ENCODE results near the gene ROR2. TPM values are rescaled to one million over a fixed set of nuclear protein-coding genes. Genes with fewer than 3 reads are reported as not detected.
"Not testable (repeated sequence)": the region's sequence is repeated elsewhere in the genome, so short reads cannot be mapped to it uniquely, and the experiment has no call there.

The ROR2 gene
- total RNA-seq, 4 donors from 2014 or later, result 37.4 to 71.8 (median 59.4) TPM

DNA sequence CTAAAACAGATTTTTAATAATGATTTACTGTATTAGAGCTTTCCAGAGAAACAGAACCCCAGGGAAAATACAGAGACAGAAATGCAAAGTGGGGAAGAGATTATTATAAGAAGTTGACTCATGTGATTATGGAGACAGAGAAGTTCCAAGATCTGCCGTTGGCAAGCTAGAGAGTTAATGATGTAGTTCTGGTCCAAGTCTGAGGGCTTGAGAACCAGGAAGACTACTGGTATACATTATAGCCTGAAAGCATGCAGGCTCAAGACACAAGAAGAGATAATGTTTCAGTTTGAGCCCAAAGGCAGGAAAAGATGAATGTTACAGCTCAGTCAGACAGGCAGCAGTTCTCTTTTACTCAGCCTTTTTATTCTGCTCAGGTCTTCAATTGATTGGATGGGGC, 427.5 kb downstream of the ROR2 start:
- Histone ChIP-seq H3K27me3 (no peaks in the 10 kb centered on the region), H3K9me3 (peaks cover 0 to 21% (median 6%) of the 10 kb centered on the region in 4 donors), H3K36me3 (no peaks in the 10 kb centered on the region), H3K4me1 (no peaks in the 10 kb centered on the region), H3K4me3 (no peak overlapping the region), H3K27ac (replicated peaks in 1 of 4) (no peak overlapping the region)
- TF ChIP-seq POLR2AphosphoS5 (IDR thresholded peaks at IDR 0.05), result no peak
- TF ChIP-seq EP300 (IDR thresholded peaks at IDR 0.05), result no peak
- TF ChIP-seq POLR2A (IDR thresholded peaks at IDR 0.05; ENCODE audit: low read depth), result no peak
- TF ChIP-seq, protein P1, sequence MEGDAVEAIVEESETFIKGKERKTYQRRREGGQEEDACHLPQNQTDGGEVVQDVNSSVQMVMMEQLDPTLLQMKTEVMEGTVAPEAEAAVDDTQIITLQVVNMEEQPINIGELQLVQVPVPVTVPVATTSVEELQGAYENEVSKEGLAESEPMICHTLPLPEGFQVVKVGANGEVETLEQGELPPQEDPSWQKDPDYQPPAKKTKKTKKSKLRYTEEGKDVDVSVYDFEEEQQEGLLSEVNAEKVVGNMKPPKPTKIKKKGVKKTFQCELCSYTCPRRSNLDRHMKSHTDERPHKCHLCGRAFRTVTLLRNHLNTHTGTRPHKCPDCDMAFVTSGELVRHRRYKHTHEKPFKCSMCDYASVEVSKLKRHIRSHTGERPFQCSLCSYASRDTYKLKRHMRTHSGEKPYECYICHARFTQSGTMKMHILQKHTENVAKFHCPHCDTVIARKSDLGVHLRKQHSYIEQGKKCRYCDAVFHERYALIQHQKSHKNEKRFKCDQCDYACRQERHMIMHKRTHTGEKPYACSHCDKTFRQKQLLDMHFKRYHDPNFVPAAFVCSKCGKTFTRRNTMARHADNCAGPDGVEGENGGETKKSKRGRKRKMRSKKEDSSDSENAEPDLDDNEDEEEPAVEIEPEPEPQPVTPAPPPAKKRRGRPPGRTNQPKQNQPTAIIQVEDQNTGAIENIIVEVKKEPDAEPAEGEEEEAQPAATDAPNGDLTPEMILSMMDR (IDR thresholded peaks at IDR 0.05), result no peak
- DNase-seq (ENCODE audit: extremely low spot score), result peak; percentile 66
- intact Hi-C loops (cut with DNase I), result no loop called here
- WGBS, result 4% methylated on average over 1 of the region's 1 CpG

DNA sequence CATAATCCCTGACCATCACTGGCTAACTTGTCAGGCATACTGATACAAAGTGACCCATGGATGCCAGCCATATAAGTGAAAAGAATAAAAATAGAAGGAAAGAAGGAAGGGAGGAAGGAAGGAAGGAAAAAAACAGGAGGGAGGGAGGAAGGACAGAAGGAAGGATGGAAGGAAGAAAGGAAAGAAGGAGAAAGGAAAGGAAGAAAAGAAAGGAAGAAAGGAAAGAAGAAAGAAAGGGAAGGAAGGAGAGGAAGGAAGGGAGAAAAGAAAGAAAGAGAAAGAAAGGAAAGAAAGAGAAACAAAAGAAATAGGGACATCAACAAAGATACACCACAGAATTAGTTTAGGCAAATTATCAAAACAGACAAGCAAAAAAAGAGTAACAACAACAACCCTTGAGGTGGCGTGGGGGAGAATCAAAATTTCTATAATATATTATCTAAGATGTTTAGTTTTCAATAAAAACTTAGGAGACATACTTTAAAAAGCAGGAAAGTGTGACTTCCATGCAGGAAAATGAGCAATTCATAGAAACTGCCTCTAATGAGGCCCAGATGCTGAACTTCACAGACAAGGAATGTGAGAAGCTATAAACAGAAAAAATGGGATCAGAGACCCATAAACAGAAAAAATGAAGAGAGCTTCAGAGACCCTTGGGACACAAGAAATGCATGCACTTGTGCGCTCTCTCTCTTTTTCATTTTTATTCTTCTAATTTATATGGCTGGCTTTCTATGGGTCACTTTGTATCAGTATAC, 430.3 kb downstream of the ROR2 start:
- Histone ChIP-seq H3K4me1 (no peaks in the 10 kb centered on the region), H3K27ac (replicated peaks in 1 of 4) (no peak overlapping the region), H3K36me3 (no peaks in the 10 kb centered on the region), H3K27me3 (no peaks in the 10 kb centered on the region), H3K9me3 (peaks cover 0 to 18% (median 5%) of the 10 kb centered on the region in 4 donors), H3K4me3 (no peak overlapping the region)
- intact Hi-C loops (cut with DNase I), result no loop called here
- TF ChIP-seq EP300 (IDR thresholded peaks at IDR 0.05), result no peak
- no peak for TF ChIP-seq POLR2A (IDR thresholded peaks at IDR 0.05; ENCODE audit: low read depth)
- TF ChIP-seq, protein P1 (IDR thresholded peaks at IDR 0.05), result no peak
- no peak for TF ChIP-seq POLR2AphosphoS5 (IDR thresholded peaks at IDR 0.05)
- 87% methylated on average over 2 of the region's 2 CpGs for WGBS
- peak; percentile 4 for DNase-seq (ENCODE audit: extremely low spot score)

DNA sequence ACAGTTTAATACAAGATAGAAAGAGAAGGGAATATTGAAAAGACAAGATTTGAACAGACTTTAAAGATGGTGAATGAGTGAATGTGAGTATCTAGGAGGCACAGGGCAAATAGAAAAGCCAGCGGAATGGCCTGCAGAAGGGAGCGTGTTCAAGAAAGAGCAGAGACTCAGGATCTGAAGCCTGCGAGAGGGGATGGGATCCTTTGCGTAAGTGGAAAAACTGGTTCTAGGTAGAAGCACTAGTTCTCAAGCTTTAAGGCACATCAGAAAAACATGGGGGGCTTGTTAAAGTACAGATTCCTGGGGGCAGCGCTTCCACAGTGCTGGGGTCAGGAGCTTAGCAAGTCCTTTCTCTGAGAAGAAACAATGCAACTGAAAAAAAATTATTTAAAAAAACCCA, 431.6 kb downstream of the ROR2 start:
- WGBS, result 92% methylated on average over 5 of the region's 5 CpGs
- Histone ChIP-seq H3K27me3 (no peaks in the 10 kb centered on the region), H3K9me3 (peaks cover 0 to 10% (median 1%) of the 10 kb centered on the region in 4 donors), H3K36me3 (no peaks in the 10 kb centered on the region), H3K4me3 (no peak overlapping the region), H3K4me1 (no peaks in the 10 kb centered on the region), H3K27ac (replicated peaks in 1 of 4) (no peak overlapping the region)
- TF ChIP-seq, protein P1 (IDR thresholded peaks at IDR 0.05), result no peak
- no peak for TF ChIP-seq EP300 (IDR thresholded peaks at IDR 0.05)
- no peak for TF ChIP-seq POLR2A (IDR thresholded peaks at IDR 0.05; ENCODE audit: low read depth)
- no peak for TF ChIP-seq POLR2AphosphoS5 (IDR thresholded peaks at IDR 0.05)
- peak; percentile 64 for DNase-seq (ENCODE audit: extremely low spot score)
- intact Hi-C loops (cut with DNase I), result no loop called here

DNA sequence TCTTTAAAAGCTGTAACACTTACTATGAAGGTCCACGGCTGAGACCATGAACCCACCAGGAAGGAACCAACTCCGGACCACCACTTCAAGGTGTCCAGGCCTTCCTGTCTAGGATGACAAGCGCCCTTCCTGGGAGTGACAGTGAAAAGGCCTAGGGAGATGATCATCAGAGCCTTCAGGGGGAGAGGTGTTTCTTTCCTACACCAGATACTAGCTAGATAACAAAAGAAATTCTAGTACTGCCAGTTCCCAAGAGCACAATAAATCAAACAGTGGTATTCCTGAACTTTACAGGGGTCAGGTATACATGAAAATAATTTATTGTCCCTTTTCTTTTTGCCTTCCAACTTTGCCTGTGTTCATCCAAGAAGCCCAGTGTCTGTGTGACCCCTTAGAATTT, 432.2 kb downstream of the ROR2 start:
- Histone ChIP-seq H3K4me3 (no peak overlapping the region), H3K27me3 (no peaks in the 10 kb centered on the region), H3K27ac (replicated peaks in 1 of 4) (no peak overlapping the region), H3K9me3 (peaks cover 0 to 10% (median 1%) of the 10 kb centered on the region in 4 donors), H3K36me3 (no peaks in the 10 kb centered on the region), H3K4me1 (no peaks in the 10 kb centered on the region)
- intact Hi-C loops (cut with DNase I), result no loop called here
- DNase-seq (ENCODE audit: extremely low spot score), result peak; percentile 24
- 93% methylated on average over 3 of the region's 3 CpGs for WGBS
- TF ChIP-seq POLR2AphosphoS5 (IDR thresholded peaks at IDR 0.05) (no peak), POLR2A (IDR thresholded peaks at IDR 0.05; ENCODE audit: low read depth) (no peak), EP300 (IDR thresholded peaks at IDR 0.05) (no peak)
- TF ChIP-seq, protein P1 (IDR thresholded peaks at IDR 0.05), result no peak

DNA sequence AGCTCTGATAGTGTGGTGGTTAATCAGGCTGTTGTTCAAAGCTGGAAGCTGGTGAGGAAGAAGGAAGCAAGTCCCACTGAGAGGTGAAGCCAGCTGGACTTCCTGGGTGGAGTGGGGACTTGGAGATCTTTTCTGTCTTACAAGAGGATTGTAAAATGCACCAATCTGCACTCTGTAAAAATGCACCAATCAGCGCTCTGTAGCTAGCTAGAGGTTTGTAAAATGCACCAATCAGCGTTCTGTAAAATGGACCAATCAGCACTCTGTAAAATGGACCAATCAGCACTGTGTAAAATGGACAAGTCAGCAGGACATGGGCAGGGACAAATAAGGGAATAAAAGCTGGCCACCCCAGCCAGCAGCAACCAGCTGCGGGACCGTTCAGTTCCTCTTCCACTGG, 432.7 kb downstream of the ROR2 start:
- H3K27me3 ChIP-seq; H3K36me3 ChIP-seq; H3K9me3 ChIP-seq; intact Hi-C loops (cut with DNase I); H3K27ac ChIP-seq (replicated peaks in 1 of 4); H3K4me1 ChIP-seq; H3K4me3 ChIP-seq: not testable (repeated sequence)
- WGBS, result 79% methylated on average over 4 of the region's 4 CpGs
- DNase-seq (ENCODE audit: extremely low spot score), result peak; percentile 21
